ENCODE data around the gene KRTAP1-3.

DNA sequence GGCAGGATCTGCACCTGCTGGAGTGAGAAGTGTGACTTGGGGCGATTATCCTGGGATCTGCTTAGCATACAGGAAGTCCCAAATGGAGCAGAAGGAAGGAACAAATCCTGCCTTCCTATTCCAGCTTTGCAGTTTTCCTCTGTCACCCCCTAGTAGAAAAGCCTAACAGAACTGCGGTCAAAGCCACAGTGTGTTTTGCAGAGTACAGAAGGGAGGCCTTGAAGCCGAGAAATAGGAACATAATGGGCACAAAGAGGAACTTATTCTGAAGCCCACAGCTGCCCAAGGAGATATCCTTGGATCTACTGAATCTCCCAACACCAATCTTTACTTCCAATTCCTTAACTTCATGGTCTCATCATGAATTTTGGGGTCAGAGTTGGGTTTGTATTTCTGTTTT is 16.1 kb downstream of the KRTAP1-3 start:
- TF ChIP-seq, protein P1, sequence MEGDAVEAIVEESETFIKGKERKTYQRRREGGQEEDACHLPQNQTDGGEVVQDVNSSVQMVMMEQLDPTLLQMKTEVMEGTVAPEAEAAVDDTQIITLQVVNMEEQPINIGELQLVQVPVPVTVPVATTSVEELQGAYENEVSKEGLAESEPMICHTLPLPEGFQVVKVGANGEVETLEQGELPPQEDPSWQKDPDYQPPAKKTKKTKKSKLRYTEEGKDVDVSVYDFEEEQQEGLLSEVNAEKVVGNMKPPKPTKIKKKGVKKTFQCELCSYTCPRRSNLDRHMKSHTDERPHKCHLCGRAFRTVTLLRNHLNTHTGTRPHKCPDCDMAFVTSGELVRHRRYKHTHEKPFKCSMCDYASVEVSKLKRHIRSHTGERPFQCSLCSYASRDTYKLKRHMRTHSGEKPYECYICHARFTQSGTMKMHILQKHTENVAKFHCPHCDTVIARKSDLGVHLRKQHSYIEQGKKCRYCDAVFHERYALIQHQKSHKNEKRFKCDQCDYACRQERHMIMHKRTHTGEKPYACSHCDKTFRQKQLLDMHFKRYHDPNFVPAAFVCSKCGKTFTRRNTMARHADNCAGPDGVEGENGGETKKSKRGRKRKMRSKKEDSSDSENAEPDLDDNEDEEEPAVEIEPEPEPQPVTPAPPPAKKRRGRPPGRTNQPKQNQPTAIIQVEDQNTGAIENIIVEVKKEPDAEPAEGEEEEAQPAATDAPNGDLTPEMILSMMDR (IDR thresholded peaks at IDR 0.05) = no peak
- no peak for TF ChIP-seq TP53 (CRISPR knock-in tag; IDR thresholded peaks at IDR 0.05)
